ENCODE data around the gene KIF13A.
"Not testable (repeated sequence)": the region's sequence is repeated elsewhere in the genome, so short reads cannot be mapped to it uniquely, and the experiment has no call there.

The KIF13A gene

DNA sequence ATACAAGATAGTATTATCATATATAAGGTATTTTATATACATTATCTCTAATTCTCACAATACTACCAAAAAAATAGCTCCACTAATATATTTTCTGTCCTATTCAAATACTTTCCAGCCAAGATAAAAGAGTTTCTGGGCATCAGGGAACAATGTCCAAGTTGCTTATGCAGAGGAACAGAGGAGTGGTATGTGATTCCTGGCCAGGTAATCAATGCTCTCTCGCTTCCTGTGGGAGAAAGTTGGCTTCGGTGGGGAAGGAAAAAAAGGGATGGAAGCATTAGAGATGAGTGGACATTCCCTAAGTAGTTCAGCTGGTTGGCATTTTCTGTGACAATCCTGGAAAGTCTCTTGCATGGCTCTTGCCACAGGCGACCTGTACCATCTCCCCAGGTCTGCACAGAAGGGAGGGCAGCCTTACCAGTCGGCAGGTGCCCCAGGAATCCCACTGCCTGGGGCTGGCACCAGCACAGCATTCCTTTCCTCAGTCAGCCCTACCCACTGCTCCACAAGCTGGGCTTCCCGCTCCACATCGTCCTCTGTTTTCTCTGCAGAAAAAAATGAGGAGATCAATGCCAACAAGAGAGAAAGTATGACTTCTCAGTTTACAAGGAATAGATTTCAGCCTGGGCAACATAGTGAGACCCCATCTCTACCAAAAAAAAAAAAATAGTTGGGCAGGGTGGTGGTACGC is 202.2 kb downstream of the KIF13A start:
- no peak for DNase-seq (ENCODE audit: low spot score)

DNA sequence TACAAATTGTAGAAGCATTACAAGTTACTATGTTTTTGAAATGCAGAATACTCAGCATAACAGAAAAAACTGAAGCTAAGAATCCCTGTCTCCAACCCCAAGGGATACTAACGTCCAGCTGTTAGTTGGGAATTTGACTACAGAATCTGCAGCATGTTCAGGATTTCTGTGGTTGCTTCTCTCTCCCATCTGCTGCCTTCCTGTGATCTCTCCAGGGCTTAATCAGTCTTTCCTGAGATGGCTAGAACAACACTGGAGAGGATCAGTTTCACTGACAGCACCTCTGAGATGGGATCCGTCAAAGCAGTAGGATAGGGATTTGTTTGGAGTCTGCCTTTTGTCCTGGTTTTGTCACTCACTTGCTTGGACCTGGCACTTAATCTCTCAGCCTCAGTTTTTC is 207.4 kb downstream of the KIF13A start:
- DNase-seq (ENCODE audit: low spot score): no peak

DNA sequence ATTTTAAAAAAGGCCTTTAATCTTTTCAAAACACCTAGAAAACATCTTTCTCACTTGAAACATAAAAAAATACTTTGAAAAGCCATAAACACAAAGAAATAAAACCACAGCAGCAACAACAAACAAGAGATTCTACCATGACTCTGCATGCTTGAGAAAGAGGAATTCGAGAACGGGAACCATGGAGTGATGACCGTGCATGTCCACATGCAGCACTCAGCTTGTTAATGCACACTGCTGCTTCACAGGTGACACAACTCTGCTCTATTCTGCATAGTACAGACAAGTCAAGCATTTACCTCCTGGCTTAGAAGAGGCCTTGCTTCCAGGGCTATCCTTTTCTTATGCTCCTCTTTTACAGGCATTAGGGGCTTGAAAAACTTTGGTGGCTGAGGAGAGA is 215.8 kb downstream of the KIF13A start:
- DNase-seq (ENCODE audit: low spot score): no peak

- DNase-seq (ENCODE audit: low spot score): no peak
Measured at GRCh38 chr6:17768881-17769280, 218.6 kb downstream of the KIF13A start.

DNA sequence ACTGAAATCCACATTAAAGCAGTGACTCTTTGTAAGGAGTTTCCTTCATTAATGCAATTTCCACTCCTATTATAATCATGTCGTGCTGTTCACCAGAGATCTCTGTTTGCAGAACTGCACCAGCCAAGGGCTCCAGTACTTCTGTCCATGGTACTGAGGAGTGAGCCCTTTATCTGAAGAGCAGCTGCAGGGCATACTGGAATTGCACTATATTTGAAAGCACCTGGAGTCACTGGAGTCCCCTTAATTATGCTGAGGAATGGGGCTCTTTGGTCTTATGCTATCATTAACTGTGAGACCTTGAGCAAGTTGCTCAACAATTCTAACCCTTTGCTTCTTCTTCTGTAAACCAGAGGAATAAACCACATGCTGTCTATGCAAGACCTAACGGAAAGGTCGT is 219.0 kb downstream of the KIF13A start:
- DNase-seq (ENCODE audit: low spot score): peak; percentile 8

DNA sequence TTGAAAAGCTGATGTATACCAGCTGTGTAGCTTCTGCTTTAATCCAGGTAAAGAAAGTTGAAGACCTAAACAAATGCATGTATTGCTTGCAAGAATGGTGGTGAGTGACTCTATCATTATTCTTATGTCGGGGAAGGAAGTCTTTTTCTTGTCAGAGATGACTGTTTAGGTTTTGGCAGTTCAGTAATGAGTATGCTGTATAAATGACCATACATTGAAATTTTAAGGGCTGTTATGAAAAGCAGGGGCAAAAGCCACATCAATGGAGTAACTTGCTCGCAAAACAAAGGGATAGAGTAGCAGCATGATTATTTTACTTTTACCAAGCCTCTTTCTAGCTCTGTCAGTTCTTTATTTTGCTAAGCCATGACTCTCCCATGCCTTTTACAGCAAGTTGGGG is 224.8 kb downstream of the KIF13A start:
- DNase-seq (ENCODE audit: low spot score): no peak

DNA sequence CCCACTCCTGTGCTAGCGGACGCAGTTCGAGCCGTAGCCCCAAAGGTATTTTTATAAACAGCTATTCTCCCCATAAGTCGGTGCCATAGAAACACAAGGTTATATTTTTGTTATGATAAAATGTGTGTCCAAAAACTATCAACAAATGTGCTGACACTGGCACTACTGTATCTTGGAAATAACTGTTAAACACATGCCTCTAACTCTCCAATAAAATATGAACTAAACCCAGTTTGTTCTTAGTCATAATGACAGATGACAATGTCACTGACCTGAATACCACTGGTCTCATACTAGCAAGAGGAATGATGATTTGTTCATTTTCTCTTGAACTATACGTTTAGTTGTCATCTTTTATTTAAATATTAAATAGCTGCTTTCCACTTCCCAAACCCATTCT is 229.3 kb downstream of the KIF13A start:
- no peak for DNase-seq (ENCODE audit: low spot score)

- DNase-seq (ENCODE audit: low spot score): no peak
Measured at GRCh38 chr6:17754254-17754653, 233.2 kb downstream of the KIF13A start.

GRCh38 chr6:17745324-17745723 is 242.1 kb downstream of the KIF13A start:
- not testable (repeated sequence) for DNase-seq (ENCODE audit: low spot score)

- not testable (repeated sequence) for DNase-seq (ENCODE audit: low spot score)
Measured at GRCh38 chr6:17744757-17745308, 242.6 kb downstream of the KIF13A start.

DNA sequence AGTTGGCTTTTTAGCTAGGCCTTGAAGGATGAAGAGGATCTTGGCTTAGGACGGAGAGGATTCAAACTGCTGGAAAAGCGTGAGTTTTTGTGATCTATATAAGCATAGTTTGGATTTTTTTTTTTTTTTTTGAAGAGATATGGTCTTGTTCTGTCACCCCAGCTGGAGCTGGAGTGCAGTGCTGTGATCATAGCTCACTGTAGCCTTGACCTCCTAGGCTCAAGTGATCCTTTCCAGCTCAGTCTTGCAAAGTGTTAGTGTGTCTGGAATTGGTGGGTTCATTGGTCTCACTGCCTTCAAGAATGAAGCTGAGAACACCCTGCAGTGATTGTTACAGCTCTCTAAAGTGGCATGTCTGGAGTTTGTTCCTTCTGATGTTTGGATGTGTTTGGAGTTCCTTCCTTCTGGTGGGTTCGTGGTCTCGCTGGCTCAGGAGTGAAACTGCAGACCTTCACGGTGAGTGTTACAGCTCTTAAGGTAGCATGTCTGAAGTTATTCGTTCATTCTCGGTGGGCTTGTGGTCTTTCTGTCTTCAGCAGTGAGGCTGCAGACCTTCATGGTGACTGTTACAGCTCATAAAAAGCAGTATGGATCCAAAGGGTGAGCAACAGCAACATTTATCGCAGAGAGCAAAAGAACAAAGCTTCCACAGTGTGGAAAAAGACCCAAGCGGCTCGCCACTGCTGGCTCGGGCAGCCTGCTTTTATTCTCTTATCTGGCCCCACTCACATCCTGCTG is 243.2 kb downstream of the KIF13A start:
- DNase-seq (ENCODE audit: low spot score): no peak

GRCh38 chr6:17741507-17741906 is 245.9 kb downstream of the KIF13A start:
- DNase-seq (ENCODE audit: low spot score): no peak

DNA sequence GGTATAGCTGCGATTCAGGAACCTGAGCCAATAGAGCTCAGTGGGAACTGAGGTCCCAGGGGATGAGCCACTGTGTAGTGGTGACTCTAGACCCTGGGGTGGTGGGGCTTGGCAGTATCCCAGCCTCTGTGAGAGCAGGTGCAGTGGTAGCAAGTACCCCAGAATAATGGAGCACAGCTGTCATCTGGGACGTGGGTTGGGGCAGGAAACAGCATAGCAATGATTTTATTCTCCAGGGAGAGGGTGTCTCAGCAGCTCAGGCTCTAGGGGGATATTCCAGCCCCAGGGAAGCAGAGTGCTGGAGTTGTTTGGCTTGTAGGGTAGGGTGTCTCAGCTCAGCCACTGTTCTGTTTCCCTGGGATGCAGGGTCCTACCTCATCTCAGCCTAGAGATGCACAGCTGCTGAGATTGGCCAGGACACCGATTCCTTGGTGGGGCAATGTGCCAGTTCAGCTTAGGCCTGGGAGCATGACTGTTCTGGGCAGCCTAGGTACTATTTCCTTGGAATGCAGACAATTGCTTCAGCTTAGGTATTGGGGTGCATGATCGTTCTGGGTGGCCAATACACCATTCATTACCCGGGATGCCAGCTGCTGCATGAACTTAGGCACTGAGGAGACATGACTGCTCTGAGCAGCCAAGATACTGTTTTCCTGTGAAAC is 246.7 kb downstream of the KIF13A start:
- DNase-seq (ENCODE audit: low spot score): no peak

- no peak for DNase-seq (ENCODE audit: low spot score)
Measured at GRCh38 chr6:17737704-17738252, 249.7 kb downstream of the KIF13A start.

DNA sequence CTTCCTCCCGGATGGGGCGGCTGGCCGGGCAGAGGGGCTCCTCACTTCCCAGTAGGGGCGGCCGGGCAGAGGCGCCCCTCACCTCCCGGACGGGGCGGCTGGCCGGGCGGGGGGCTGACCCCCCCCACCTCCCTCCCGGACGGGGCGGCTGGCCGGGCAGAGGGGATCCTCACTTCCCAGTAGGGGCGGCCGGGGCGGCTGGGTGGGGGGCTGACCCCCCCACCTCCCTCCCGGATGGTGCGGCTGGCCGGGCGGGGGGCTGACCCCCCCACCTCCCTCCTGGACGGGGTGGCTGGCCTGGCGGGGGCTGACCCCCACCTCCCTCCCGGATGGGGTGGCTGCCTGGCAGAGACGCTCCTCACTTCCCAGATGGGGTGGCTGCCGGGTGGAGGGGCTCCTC is 252.1 kb downstream of the KIF13A start:
- not testable (repeated sequence) for DNase-seq (ENCODE audit: low spot score)

DNA sequence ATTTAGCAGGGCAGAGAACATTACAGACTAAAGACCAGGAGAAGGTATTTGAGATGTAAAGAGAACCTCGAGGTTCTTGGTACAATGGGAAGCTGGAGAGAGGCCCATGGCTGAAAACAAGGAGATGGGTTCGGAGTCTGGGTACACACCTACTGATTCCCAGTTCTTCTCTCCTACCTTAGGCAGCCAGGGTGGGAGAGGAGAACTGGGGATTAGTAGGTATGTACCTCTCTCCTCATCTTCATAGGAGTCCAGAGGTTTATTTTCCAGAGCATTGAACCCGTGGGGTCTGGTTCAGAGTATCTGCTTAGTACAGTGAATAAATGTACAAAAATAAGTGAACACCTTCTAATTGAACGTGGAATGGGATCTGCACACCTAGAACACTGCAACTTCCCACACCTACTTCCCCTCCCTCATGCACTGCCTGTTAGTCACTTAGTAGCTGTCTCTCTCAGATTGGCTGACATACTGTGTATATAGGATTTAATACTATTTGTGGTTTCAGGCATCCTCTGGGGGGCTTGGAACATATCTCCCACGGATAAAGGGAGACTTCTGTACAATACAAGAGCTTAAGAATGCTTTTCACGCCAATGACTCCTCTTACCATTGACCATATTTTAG is 257.2 kb downstream of the KIF13A start:
- no peak for DNase-seq (ENCODE audit: low spot score)

DNA sequence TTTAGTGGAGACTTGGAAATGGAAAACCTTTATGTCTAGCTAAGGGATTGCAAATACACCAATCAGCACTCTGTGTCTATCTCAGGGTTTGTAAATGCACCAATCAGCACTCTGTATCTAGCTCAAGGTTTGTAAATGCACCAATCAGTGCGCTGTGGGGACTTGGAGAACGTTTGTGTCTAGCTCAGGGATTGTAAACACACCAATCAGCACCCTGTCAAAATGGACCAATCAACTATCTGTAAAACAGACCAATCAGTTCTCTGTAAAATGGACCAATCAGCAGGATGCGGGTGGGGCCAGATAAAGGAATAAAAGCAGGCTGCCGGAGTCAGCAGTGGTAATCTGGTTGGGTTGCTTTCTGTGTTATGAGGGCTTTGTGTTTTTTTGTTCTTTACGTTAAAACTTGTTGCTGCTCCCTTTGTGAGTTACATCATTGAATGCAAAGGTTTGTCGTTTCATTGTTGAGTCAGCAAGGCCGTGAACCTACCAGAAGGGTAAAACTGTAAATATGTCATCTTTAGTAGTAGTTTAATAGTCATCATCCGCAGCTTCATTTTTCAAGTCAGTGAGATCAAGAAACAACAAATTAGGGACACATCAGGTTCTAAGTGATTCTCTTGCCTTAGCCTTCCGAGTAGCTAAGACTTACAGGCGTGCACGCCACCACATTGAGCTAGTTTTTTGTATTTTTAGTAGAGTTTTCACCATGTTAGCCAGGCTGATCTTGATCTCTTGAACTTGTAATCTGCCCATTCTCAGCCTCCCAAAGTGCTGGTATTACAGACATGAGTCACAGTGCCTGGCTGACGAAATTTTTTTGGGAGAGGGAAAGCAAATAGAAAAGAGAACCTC is 258.0 kb downstream of the KIF13A start:
- no peak for DNase-seq (ENCODE audit: low spot score)

- no peak for DNase-seq (ENCODE audit: low spot score)
Measured at GRCh38 chr6:17728551-17729222, 258.7 kb downstream of the KIF13A start.

GRCh38 chr6:17725083-17725482 is 262.4 kb downstream of the KIF13A start:
- peak; percentile 63 for DNase-seq (ENCODE audit: low spot score)

DNA sequence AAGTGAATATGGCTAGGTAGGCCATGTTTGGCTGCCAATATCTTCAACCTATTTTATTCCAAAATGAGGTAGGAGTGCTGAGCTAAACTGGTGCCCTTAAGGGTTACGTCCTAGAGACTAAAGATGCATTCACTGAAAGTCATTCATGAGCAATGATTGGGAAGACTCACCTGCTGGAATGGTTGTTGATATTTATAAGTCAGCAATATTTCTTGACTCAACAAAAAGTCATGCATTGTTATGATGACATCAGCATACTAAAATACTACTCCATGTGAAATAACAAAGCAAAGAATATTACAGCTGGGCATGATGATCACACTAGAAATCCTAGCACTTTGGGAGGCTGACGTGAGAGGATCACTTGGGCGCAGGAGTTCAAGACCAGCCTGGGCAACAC is 263.1 kb downstream of the KIF13A start:
- no peak for DNase-seq (ENCODE audit: low spot score)

DNA sequence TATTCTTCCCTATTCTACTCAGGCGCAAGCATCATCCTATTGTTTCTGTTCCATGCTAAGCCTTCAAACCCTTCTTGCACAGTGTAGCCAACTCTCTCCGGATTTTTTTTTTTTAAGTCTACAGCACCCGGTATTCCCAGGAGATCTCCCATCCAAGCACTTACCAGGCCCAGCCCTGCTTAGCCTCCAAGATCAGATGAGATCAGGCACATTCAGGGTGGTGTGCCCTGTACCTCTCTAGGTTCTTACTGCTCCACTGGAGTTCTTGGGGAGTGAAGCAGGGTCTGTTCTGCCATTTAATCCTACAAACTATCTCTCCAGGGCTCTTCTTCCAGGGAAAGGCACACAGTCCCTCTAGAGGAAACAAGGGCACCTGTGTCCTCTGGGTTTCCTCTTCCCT is 265.8 kb downstream of the KIF13A start:
- no peak for DNase-seq (ENCODE audit: low spot score)
